ENCODE measurements around the gene TTC39B. TPM values are rescaled to one million over a fixed set of nuclear protein-coding genes. Genes with fewer than 3 reads are reported as not detected.
"Not testable (repeated sequence)": the region's sequence is repeated elsewhere in the genome, so short reads cannot be mapped to it uniquely, and the experiment has no call there.

The TTC39B gene
- total RNA-seq, 1 donor from 2014 or later: 30.6 TPM

DNA sequence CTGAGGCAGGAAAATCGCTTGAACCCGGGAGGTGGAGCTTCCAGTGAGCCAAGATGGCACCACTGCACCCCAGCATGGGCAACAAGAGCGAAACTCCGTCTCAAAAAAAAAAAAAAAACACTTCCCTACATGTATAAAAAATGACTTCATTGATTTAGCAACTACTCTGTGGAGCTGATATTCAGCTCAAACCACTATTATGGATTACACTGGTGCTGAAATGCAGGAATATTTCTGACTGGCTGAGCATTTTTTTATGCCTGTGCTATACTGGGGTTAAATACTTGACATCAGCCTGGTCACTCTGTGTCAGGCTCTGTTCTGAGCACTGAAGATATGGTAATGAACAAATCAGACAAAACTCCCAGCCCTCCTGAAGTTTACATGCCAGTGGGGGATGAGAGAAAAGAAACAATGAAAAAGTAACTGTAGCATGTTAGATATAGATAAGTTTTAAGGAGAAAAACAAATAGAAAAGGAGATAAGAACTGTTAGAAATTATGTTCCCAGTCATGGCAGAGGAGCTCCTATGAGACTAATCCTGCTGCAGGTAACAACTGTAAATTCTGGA is 22.6 kb upstream of the TTC39B start:
- Mint-ChIP-seq H3K4me1 (ENCODE audit: low read depth) (peaks cover 3% of the 10 kb centered on the region), H3K27me3 (ENCODE audit: low read depth) (no peaks in the 10 kb centered on the region), H3K4me3 (ENCODE audit: unreplicated experiment) (no peak overlapping the region), H3K27ac (ENCODE audit: unreplicated experiment) (no peak overlapping the region), H3K36me3 (ENCODE audit: low read depth) (peaks cover 2% of the 10 kb centered on the region), H3K9me3 (ENCODE audit: low read depth) (peaks cover 8% of the 10 kb centered on the region)
- no peak for DNase-seq (ENCODE audit: low spot score)
- TF ChIP-seq, protein P1, sequence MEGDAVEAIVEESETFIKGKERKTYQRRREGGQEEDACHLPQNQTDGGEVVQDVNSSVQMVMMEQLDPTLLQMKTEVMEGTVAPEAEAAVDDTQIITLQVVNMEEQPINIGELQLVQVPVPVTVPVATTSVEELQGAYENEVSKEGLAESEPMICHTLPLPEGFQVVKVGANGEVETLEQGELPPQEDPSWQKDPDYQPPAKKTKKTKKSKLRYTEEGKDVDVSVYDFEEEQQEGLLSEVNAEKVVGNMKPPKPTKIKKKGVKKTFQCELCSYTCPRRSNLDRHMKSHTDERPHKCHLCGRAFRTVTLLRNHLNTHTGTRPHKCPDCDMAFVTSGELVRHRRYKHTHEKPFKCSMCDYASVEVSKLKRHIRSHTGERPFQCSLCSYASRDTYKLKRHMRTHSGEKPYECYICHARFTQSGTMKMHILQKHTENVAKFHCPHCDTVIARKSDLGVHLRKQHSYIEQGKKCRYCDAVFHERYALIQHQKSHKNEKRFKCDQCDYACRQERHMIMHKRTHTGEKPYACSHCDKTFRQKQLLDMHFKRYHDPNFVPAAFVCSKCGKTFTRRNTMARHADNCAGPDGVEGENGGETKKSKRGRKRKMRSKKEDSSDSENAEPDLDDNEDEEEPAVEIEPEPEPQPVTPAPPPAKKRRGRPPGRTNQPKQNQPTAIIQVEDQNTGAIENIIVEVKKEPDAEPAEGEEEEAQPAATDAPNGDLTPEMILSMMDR (IDR thresholded peaks at IDR 0.05): no peak

DNA sequence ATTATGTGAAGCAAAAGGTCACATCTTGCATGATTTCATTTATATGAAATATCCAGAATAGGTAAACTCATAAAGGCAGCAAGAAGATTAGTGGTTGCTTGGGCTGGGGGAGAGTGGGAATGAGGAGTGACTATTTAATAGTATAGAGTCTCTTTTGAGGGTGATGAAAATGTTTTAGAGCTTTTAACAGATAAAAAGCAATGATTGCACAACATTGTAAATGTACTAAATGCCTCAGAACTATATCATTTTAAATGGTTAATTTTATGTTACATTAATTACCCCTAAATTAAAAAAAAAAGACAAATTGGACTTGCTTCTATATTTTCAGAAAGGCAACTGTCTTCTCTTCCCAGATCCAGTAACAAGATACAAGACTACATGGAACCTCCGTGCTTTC is 21.9 kb upstream of the TTC39B start:
- peaks cover 2% of the 10 kb centered on the region for H3K36me3 Mint-ChIP-seq (ENCODE audit: low read depth)

DNA sequence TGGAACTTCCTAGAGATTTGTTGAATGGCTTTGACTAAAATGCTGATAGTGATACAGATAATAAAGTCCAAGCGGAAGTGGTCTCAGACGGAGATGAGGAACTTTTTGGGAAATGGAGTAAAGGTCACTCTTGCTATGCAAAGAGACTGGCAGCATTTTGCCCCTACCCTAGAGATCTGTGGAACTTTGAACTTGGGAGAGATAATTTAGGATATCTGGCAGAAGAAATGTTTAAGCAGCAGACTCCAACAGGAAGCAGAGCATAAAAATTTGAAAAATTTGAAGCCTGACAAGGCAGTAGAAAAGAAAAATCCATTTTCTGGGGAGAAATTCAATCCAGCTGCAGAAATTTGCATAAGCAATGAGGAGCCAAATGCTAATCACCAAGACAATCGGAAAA is 15.7 kb upstream of the TTC39B start:
- H3K27ac Mint-ChIP-seq (ENCODE audit: unreplicated experiment): peak overlapping the region; percentile 14
- H3K27me3 Mint-ChIP-seq (ENCODE audit: low read depth); H3K4me3 Mint-ChIP-seq (ENCODE audit: unreplicated experiment); DNase-seq (ENCODE audit: low spot score); H3K36me3 Mint-ChIP-seq (ENCODE audit: low read depth): not testable (repeated sequence)
- peaks cover 12% of the 10 kb centered on the region for H3K9me3 Mint-ChIP-seq (ENCODE audit: low read depth)
- peaks cover 15% of the 10 kb centered on the region for H3K4me1 Mint-ChIP-seq (ENCODE audit: low read depth)

More for the DNA sequence above, 21.9 kb upstream of the TTC39B start:
- Mint-ChIP-seq H3K9me3 (ENCODE audit: low read depth) (peaks cover 12% of the 10 kb centered on the region), H3K27ac (ENCODE audit: unreplicated experiment) (no peak overlapping the region), H3K4me3 (ENCODE audit: unreplicated experiment) (no peak overlapping the region), H3K27me3 (ENCODE audit: low read depth) (no peaks in the 10 kb centered on the region), H3K4me1 (ENCODE audit: low read depth) (peaks cover 3% of the 10 kb centered on the region)
- TF ChIP-seq, protein P1 (IDR thresholded peaks at IDR 0.05): no peak
- no peak for DNase-seq (ENCODE audit: low spot score)

DNA sequence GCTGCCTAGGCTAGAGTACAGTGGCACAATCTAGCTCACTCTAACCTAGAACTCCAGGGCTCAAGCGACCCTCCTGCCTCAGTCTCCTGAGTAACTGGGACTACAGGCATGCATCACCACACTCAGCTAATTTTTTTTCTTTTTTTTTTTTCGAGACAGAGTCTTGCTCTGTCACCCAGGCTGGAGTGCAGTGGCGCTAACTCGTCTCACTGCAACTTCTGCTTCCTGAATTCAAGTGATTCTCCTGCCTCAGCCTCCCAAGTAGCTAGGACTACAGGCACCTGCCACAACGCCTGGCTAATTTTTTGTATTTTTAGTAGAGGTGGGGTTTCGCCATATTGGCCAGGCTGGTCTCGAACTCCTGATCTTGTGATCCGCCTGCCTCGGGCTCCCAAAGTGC is 12.6 kb upstream of the TTC39B start:
- not testable (repeated sequence) for H3K36me3 Mint-ChIP-seq (ENCODE audit: low read depth); DNase-seq (ENCODE audit: low spot score); H3K27ac Mint-ChIP-seq (ENCODE audit: unreplicated experiment); H3K27me3 Mint-ChIP-seq (ENCODE audit: low read depth); H3K9me3 Mint-ChIP-seq (ENCODE audit: low read depth); H3K4me3 Mint-ChIP-seq (ENCODE audit: unreplicated experiment)
- peaks cover 23% of the 10 kb centered on the region for H3K4me1 Mint-ChIP-seq (ENCODE audit: low read depth)

DNA sequence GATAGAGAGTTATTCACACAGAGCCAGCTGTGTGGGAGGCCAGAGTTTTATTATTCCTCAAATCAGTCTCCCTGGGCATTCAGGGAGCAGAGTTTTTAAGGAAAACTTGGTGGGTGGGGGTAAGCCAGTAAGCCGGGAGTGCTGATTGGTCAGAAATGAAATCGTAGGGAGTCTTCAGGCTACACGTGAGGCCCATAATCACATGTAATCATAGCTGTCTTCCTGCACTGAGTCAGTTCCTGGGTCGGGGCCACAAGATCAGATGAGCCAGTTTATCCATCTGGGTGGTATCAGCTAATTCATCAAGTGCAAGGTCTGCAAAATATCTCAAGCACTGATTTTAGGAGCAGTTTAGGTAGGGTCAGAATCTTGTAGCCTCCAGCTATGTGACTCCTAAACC is 10.8 kb upstream of the TTC39B start:
- Mint-ChIP-seq H3K9me3 (ENCODE audit: low read depth) (peaks cover 11% of the 10 kb centered on the region), H3K36me3 (ENCODE audit: low read depth) (no peaks in the 10 kb centered on the region), H3K4me3 (ENCODE audit: unreplicated experiment) (no peak overlapping the region), H3K27me3 (ENCODE audit: low read depth) (no peaks in the 10 kb centered on the region), H3K27ac (ENCODE audit: unreplicated experiment) (no peak overlapping the region), H3K4me1 (ENCODE audit: low read depth) (peaks cover 19% of the 10 kb centered on the region)
- TF ChIP-seq, protein P1 (IDR thresholded peaks at IDR 0.05): no peak
- no peak for DNase-seq (ENCODE audit: low spot score)

DNA sequence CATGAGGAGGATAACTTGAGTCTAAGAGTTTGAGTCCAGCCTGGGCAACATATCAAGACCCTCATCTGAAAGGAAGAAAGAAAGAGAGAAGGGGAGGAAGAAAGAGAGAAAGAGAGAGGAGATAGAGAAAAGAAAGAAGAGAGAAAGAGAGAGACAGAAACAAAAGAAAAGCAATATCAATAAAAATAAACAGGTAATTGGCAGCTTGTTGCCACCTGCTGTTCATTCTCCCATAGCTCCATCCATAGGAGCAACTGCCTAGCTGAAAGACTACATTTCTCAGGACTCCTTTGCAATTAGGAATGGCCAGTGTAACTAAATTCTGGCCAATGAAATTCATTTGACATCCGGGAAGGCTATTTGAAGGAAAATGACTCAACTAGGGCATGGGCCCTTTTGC is 4.6 kb upstream of the TTC39B start:
- TF ChIP-seq, protein P1 (IDR thresholded peaks at IDR 0.05): no peak
- H3K27ac Mint-ChIP-seq (ENCODE audit: unreplicated experiment): peak overlapping the region; percentile 1
- peaks cover 36% of the 10 kb centered on the region for H3K4me1 Mint-ChIP-seq (ENCODE audit: low read depth)
- H3K27me3 Mint-ChIP-seq (ENCODE audit: low read depth): no peaks in the 10 kb centered on the region
- H3K4me3 Mint-ChIP-seq (ENCODE audit: unreplicated experiment): no peak overlapping the region
- H3K9me3 Mint-ChIP-seq (ENCODE audit: low read depth): peaks cover 9% of the 10 kb centered on the region
- no peak for DNase-seq (ENCODE audit: low spot score)
- H3K36me3 Mint-ChIP-seq (ENCODE audit: low read depth): no peaks in the 10 kb centered on the region

Data from chondrocyte (in vitro differentiated cells).